Measurements from ENCODE around the gene DEPDC5.

GRCh38 chr22:31830721-31831070 lies 76.9 kb downstream of the DEPDC5 start:
- TF ChIP-seq, protein P1, sequence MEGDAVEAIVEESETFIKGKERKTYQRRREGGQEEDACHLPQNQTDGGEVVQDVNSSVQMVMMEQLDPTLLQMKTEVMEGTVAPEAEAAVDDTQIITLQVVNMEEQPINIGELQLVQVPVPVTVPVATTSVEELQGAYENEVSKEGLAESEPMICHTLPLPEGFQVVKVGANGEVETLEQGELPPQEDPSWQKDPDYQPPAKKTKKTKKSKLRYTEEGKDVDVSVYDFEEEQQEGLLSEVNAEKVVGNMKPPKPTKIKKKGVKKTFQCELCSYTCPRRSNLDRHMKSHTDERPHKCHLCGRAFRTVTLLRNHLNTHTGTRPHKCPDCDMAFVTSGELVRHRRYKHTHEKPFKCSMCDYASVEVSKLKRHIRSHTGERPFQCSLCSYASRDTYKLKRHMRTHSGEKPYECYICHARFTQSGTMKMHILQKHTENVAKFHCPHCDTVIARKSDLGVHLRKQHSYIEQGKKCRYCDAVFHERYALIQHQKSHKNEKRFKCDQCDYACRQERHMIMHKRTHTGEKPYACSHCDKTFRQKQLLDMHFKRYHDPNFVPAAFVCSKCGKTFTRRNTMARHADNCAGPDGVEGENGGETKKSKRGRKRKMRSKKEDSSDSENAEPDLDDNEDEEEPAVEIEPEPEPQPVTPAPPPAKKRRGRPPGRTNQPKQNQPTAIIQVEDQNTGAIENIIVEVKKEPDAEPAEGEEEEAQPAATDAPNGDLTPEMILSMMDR (IDR thresholded peaks at IDR 0.05): no peak
- no peak for TF ChIP-seq POLR2AphosphoS5 (IDR thresholded peaks at IDR 0.05)

All from breast epithelium (tissue), 3 donors.